ENCODE data around the gene NF1.

GRCh38 chr17:31379597-31380205 is 284.9 kb downstream of the NF1 start:
- TF ChIP-seq, protein P1, sequence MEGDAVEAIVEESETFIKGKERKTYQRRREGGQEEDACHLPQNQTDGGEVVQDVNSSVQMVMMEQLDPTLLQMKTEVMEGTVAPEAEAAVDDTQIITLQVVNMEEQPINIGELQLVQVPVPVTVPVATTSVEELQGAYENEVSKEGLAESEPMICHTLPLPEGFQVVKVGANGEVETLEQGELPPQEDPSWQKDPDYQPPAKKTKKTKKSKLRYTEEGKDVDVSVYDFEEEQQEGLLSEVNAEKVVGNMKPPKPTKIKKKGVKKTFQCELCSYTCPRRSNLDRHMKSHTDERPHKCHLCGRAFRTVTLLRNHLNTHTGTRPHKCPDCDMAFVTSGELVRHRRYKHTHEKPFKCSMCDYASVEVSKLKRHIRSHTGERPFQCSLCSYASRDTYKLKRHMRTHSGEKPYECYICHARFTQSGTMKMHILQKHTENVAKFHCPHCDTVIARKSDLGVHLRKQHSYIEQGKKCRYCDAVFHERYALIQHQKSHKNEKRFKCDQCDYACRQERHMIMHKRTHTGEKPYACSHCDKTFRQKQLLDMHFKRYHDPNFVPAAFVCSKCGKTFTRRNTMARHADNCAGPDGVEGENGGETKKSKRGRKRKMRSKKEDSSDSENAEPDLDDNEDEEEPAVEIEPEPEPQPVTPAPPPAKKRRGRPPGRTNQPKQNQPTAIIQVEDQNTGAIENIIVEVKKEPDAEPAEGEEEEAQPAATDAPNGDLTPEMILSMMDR (IDR thresholded peaks at IDR 0.05 in 8 of 11, conservative IDR thresholded peaks at IDR 0.05 in 3 of 11): no peak
- TF ChIP-seq POLR2A (IDR thresholded peaks at IDR 0.05) (no peak), POLR2AphosphoS5 (IDR thresholded peaks at IDR 0.05) (no peak)
